ENCODE data around the gene NMUR1.

DNA sequence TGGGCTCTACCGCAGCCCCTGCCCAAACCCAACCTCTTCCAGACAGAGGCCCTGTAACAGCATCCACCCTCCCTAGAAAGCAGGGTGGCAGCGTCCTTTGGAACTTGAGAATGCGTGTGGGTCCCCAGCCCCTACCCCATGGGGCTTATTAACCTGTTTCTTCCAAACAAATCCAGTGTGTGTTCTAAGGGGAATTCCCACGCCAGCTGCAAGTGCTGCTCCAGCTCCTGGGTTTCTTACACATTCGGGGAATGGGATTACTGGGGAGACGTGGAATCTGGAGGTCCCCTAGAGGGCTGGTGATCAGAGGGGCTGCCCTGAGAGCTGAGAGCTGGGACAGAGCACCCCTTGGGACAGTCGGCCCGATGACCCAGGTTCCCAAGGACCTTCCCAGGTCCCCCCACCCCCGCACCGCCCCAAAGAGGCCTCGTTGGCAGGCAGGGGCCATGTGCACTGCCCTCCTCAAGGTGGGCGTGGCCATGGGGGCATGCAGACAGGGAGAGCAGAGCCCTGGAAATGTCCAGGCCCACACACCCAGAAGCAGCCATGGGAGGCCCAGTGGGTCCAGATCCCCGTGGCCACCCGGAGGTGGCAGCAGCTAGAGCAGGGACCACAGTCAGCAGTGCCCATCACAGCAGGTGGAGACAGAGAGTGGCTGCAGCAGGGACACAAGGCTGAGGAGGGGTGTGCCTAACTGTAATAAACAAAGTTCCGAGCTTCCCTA, 43.6 kb upstream of the NMUR1 start:
- no peak for TF ChIP-seq POLR2A (IDR thresholded peaks at IDR 0.05; ENCODE audit: low read depth, low read length)
- TF ChIP-seq POLR2AphosphoS5 (IDR thresholded peaks at IDR 0.05; ENCODE audit: low read depth, low read length) = no peak
- no peak for TF ChIP-seq TAF1 (IDR thresholded peaks at IDR 0.05; ENCODE audit: borderline replicate concordance, low read depth, low read length)
